Measurements from ENCODE around the gene GOLT1B.

DNA sequence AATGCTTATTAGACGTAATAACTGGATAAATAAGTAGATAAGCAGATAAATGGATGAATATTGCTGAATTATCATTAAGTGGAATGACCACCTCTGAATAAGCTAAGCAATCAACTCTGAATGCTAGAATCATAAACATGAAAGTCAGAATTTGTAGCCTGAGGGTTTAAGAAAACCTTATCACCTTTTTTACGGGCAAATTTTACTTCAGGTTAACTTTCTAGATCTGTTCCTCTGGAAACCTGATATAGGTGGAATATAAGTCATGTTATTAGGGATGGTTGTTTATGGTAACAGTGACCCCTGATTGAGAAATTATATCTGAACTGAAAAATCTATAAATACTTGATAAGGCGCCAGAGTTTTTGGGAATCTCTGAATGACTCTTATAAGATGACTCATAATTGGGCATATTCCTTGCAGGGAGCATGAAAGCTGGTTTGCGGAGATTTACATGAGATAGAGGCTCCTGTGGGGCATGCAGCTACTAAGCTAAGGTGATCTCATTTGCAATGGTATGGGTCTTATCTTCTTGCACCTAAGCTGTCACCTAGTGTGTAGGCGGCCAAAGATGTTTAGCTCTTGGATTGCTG, 36.6 kb downstream of the GOLT1B start:
- TF ChIP-seq GTF2F1 (IDR thresholded peaks at IDR 0.05; ENCODE audit: borderline replicate concordance, low read depth, low read length) (no peak), BCL11A (IDR thresholded peaks at IDR 0.05; ENCODE audit: low read depth in 2 of 2, low read length in 2 of 2) (no peak)

Measured in H1 (cell line).